ENCODE data around the gene KRABD2.
"Not testable (repeated sequence)": the region's sequence is repeated elsewhere in the genome, so short reads cannot be mapped to it uniquely, and the experiment has no call there.

The KRABD2 gene

GRCh38 chr17:8387914-8388651 lies 11.6 kb upstream of the KRABD2 start:
- Histone ChIP-seq H3K27ac (no peak overlapping the region), H3K4me3 (no peak overlapping the region), H3K4me1 (replicated peaks in 1 of 2) (peaks cover 2 to 3% of the 10 kb centered on the region in 2 donors)
- WGBS, 10 experiments = 67 to 100% (median 92%) methylated on average over 1 to 5 of the region's 7 CpGs; no CpG with 5 or more reads in 3 of the 10 experiments
- in situ Hi-C loops (cut with MboI; ENCODE audit: low pct_unique_long_range_greater_than_20kb in 2 of 9, low sequenced_read_pairs in 9 of 9, unreplicated experiment in 9 of 9) = no loop called here
- no peak for ATAC-seq (replicated peaks in 6 of 8)

DNA sequence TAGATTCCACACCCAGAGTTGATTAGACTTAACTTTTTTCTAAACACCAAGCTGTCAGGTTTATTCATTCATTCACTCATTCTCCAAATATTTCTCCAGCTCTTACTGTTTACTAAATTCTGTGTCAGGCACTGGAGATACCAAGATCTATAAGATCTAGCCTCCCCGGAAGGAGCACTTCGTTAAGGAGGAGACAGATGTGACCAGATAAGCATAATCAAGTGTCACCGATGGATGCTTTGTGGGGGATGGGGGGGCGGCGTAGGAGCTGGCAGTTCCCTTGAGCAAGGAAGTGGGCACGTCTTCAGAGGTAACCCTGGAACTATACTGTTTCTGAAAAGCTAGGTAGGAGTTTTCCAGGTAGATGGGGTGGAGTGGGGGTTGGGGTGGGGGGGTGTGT lies 10.3 kb upstream of the KRABD2 start:
- no peak overlapping the region for H3K27ac ChIP-seq
- H3K4me1 ChIP-seq (replicated peaks in 1 of 2) = peaks cover 5 to 6% of the 10 kb centered on the region in 2 donors
- 18 to 92% (median 80%) methylated on average over 1 to 4 of the region's 6 CpGs; no CpG with 5 or more reads in 2 of the 10 experiments for WGBS, 10 experiments
- in situ Hi-C loops (cut with MboI; ENCODE audit: low pct_unique_long_range_greater_than_20kb in 2 of 9, low sequenced_read_pairs in 9 of 9, unreplicated experiment in 9 of 9) = no loop called here
- no peak overlapping the region for H3K4me3 ChIP-seq
- no peak for ATAC-seq (replicated peaks in 6 of 8)

- in situ Hi-C loops (cut with MboI; ENCODE audit: low pct_unique_long_range_greater_than_20kb in 2 of 9, low sequenced_read_pairs in 9 of 9, unreplicated experiment in 9 of 9) = no loop called here
- peak in 1 of 8 experiments; percentile 5 for ATAC-seq (replicated peaks in 6 of 8)
- 16 to 100% (median 87%) methylated on average over 1 to 9 of the region's 12 CpGs for WGBS, 10 experiments
- Histone ChIP-seq H3K4me1 (replicated peaks in 1 of 2) (peaks cover 14 to 16% of the 10 kb centered on the region in 2 donors), H3K27ac (no peak overlapping the region), H3K4me3 (no peak overlapping the region)
Observed at GRCh38 chr17:8384801-8385378, 8.4 kb upstream of the KRABD2 start.

GRCh38 chr17:8383143-8383822 lies 6.8 kb upstream of the KRABD2 start, which contains the start of gene RPL26:
Gene RPL26, minus strand, starts transcription at chr17:8383193. Its CDS starts 883 bp downstream, at chr17:8382310.
- Histone ChIP-seq H3K4me1 (replicated peaks in 1 of 2) (peaks cover 14 to 16% of the 10 kb centered on the region in 2 donors), H3K4me3 (peak within 1 kb of the TSS; percentile 45 to 91 (median 63)), H3K27ac (peak within 1 kb of the TSS; percentile 63 to 79)
- peak; percentile 76 to 94 (median 90) for ATAC-seq (replicated peaks in 6 of 8)
- 0% methylated on average over 4 to 18 of the region's 55 CpGs; no CpG with 5 or more reads in 5 of the 10 experiments for WGBS, 10 experiments
- in situ Hi-C loops (cut with MboI; ENCODE audit: low pct_unique_long_range_greater_than_20kb in 2 of 9, low sequenced_read_pairs in 9 of 9, unreplicated experiment in 9 of 9) = no loop called here

DNA sequence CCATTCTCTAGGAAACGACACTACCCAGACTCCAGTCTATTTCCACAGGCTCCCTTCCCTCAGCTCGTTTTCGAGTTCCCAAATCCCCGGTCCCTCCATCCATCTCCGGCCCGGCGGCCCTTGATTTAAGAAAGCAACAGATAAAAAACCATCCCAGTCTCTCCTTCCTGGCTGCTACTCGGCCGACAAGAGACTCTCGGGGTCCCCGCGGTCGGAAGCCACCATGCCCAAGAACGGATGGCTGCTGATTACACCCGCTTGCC lies 6.3 kb upstream of the KRABD2 start:
- 0 to 8% (median 3%) methylated on average over 2 to 8 of the region's 15 CpGs; no CpG with 5 or more reads in 4 of the 10 experiments for WGBS, 10 experiments
- peak overlapping the region; percentile 45 to 91 (median 63) for H3K4me3 ChIP-seq
- H3K27ac ChIP-seq = peak overlapping the region in 1 of 2 donors; percentile 72
- in situ Hi-C loops (cut with MboI; ENCODE audit: low pct_unique_long_range_greater_than_20kb in 2 of 9, low sequenced_read_pairs in 9 of 9, unreplicated experiment in 9 of 9) = no loop called here
- H3K4me1 ChIP-seq (replicated peaks in 1 of 2) = peaks cover 14 to 16% of the 10 kb centered on the region in 2 donors
- ATAC-seq (replicated peaks in 6 of 8) = peak in 1 of 8 experiments; percentile 0

GRCh38 chr17:8382052-8382879 lies 5.8 kb upstream of the KRABD2 start:
- Histone ChIP-seq H3K4me1 (replicated peaks in 1 of 2) (peaks cover 14 to 16% of the 10 kb centered on the region in 2 donors), H3K4me3 (peak overlapping the region; percentile 45 to 91 (median 63)), H3K27ac (peak overlapping the region in 1 of 2 donors; percentile 72)
- in situ Hi-C loops (cut with MboI; ENCODE audit: low pct_unique_long_range_greater_than_20kb in 2 of 9, low sequenced_read_pairs in 9 of 9, unreplicated experiment in 9 of 9) = no loop called here
- no peak for ATAC-seq (replicated peaks in 6 of 8)
- 2 to 24% (median 11%) methylated on average over 6 to 27 of the region's 27 CpGs for WGBS, 10 experiments

GRCh38 chr17:8380049-8380448 lies 3.5 kb upstream of the KRABD2 start:
- no peak for ATAC-seq (replicated peaks in 6 of 8)
- Histone ChIP-seq H3K27ac (no peak overlapping the region), H3K4me3 (no peak overlapping the region), H3K4me1 (replicated peaks in 1 of 2) (peaks cover 23 to 27% of the 10 kb centered on the region in 2 donors)
- in situ Hi-C loops (cut with MboI; ENCODE audit: low pct_unique_long_range_greater_than_20kb in 2 of 9, low sequenced_read_pairs in 9 of 9, unreplicated experiment in 9 of 9) = no loop called here
- 0 to 94% (median 55%) methylated on average over 1 to 3 of the region's 3 CpGs; no CpG with 5 or more reads in 2 of the 10 experiments for WGBS, 10 experiments

- H3K4me3 ChIP-seq; H3K27ac ChIP-seq; ATAC-seq (replicated peaks in 6 of 8); in situ Hi-C loops (cut with MboI; ENCODE audit: low pct_unique_long_range_greater_than_20kb in 2 of 9, low sequenced_read_pairs in 9 of 9, unreplicated experiment in 9 of 9): not testable (repeated sequence)
- 63 to 100% (median 85%) methylated on average over 1 to 7 of the region's 8 CpGs; no CpG with 5 or more reads in 2 of the 10 experiments for WGBS, 10 experiments
- H3K4me1 ChIP-seq (replicated peaks in 1 of 2) = peaks cover 26 to 30% of the 10 kb centered on the region in 2 donors
Observed at GRCh38 chr17:8378117-8378516, 1.6 kb upstream of the KRABD2 start.

DNA sequence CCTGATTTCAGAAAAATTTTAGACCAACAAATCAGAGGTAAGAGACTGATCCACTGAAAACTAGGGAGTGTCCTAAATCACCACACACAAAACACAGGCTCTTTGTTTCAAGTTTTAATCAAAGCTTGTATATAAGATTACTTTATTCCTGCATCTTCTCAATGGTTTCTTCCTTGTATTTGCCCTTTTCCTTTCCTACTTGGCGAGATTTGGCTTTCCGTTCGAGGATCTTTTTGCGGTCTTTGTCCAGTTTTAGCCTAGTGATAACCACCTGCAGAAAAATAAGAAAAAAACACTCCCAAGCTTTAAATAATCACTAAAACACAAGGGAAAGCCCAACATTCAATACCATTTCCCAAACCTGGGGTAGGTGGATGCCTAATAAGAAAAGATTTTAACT lies 918 bp upstream of the KRABD2 start:
- in situ Hi-C loops (cut with MboI; ENCODE audit: low pct_unique_long_range_greater_than_20kb in 2 of 9, low sequenced_read_pairs in 9 of 9, unreplicated experiment in 9 of 9) = no loop called here
- Histone ChIP-seq H3K4me1 (replicated peaks in 1 of 2) (peaks cover 26 to 30% of the 10 kb centered on the region in 2 donors), H3K27ac (peak overlapping the region in 1 of 2 donors; percentile 92), H3K4me3 (no peak overlapping the region)
- ATAC-seq (replicated peaks in 6 of 8) = no peak
- 81 to 100% (median 96%) methylated on average over 1 to 4 of the region's 4 CpGs; no CpG with 5 or more reads in 1 of the 10 experiments for WGBS, 10 experiments

DNA sequence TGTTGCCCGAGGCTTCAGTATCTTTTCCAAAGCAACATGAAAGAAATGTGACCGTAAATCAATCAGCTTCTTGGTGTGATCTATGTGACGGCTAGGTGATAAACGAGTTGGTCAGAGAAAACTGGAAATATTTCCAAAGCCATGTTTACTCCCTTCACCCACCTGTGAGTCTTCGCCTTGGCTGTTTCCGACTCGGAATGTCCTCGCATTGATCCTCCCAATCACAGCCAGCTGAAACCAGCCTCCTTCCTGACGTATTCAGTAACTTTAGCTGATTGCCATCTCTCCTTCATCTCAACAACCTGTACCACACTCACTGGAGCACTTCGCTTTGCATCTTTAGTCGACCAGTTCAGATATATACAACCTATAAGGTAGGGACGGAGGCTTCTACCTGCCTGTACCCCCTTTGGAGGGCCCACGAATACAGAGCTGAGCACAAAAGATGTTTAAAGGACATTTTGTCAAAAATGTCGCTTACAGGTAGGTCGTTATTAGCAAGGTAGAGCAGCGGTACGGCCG lies 705 bp downstream of the KRABD2 start:
- in situ Hi-C loops (cut with MboI; ENCODE audit: low pct_unique_long_range_greater_than_20kb in 2 of 9, low sequenced_read_pairs in 9 of 9, unreplicated experiment in 9 of 9) = no loop called here
- peak; percentile 1 to 33 (median 18) for ATAC-seq (replicated peaks in 6 of 8)
- peak overlapping the region; percentile 79 to 92 for H3K27ac ChIP-seq
- peak overlapping the region; percentile 48 to 76 (median 58) for H3K4me3 ChIP-seq
- H3K4me1 ChIP-seq (replicated peaks in 1 of 2) = peaks cover 14 to 17% of the 10 kb centered on the region in 2 donors
- 10 to 90% (median 22%) methylated on average over 2 to 15 of the region's 18 CpGs for WGBS, 10 experiments

DNA sequence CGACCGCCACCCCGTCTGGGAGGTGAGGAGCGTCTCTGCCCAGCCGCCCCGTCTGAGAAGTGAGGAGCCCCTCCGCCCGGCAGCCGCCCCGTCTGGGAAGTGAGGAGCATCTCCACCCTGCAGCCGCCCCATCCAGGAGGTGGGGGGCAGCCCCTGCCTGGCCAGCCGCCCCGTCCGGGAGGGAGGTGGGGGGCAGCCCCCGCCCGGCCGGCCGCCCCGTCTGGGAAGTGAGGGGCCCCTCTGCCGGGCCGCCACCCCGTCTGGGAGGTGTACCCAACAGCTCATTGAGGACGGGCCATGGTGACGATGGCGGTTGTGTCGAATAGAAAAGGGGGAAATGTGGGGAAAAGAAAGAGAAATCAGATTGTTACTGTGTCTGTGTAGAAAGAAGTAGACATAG lies 2.6 kb downstream of the KRABD2 start:
- in situ Hi-C loops (cut with MboI; ENCODE audit: low pct_unique_long_range_greater_than_20kb in 2 of 9, low sequenced_read_pairs in 9 of 9, unreplicated experiment in 9 of 9); ATAC-seq (replicated peaks in 6 of 8); H3K4me3 ChIP-seq; H3K27ac ChIP-seq: not testable (repeated sequence)
- peaks cover 14 to 17% of the 10 kb centered on the region in 2 donors for H3K4me1 ChIP-seq (replicated peaks in 1 of 2)
- whole genome bisulfite sequencing, 10 experiments = no CpG with 5 or more reads among the region's 26 CpGs

DNA sequence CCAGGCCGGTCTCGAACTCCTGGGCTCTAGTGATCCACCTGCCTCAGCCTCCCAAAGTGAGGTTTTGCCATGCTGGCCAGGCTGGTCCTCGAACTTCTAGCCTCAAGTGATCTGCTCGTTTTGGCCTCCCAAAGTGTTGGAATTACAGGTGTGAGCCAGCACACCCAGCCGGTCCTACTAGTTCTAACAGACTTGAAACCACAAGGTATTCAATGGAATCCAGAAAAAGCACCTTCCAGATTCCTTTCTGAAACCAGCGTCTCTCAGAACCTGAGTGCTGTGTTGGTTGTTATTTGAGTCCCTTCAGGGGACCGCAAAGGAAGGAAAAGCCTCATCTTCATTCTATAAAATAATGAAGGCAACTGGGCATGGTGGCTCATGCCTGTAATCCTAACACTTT lies 4.1 kb downstream of the KRABD2 start:
- 80 to 100% (median 89%) methylated on average over 1 to 6 of the region's 7 CpGs; no CpG with 5 or more reads in 2 of the 10 experiments for WGBS, 10 experiments
- in situ Hi-C loops (cut with MboI; ENCODE audit: low pct_unique_long_range_greater_than_20kb in 2 of 9, low sequenced_read_pairs in 9 of 9, unreplicated experiment in 9 of 9) = no loop called here
- no peak for ATAC-seq (replicated peaks in 6 of 8)
- H3K4me3 ChIP-seq = no peak overlapping the region
- peaks cover 14 to 17% of the 10 kb centered on the region in 2 donors for H3K4me1 ChIP-seq (replicated peaks in 1 of 2)
- H3K27ac ChIP-seq = no peak overlapping the region

Measured in motor neuron (in vitro differentiated cells).